Liver (tissue), 9 donors: ENCODE measurements around the gene TFPI. TPM values are rescaled to one million over a fixed set of nuclear protein-coding genes. Genes with fewer than 3 reads are reported as not detected.

Experiments used
- DNase-seq: peaks from one replicate; pipeline ENCODE4 v3.0.0-alpha.2; 2017; ENCODE audit warnings: low spot score
- H3K27ac ChIP-seq, 2 donors: one replicate each; pipeline ENCODE4 v1.7.0; 2013; ENCODE audit warnings: inconsistent platforms in 2 of 2, low read length in 2 of 2, control low read depth in 1 of 2, low read depth in 1 of 2, mild to moderate bottlenecking in 1 of 2
- H3K27me3 ChIP-seq, 4 donors: one replicate each; pipeline versions ENCODE4 v1.6.1 to v1.7.0; 2013; ENCODE audit warnings: low read length in 3 of 4, inconsistent platforms in 1 of 4, mild to moderate bottlenecking in 1 of 4, moderate library complexity in 1 of 4; ENCODE audit not compliant: control insufficient read depth in 4 of 4, insufficient read depth in 4 of 4
- H3K36me3 ChIP-seq, 4 donors: one replicate each; pipeline versions ENCODE4 v1.6.1 to v1.7.0; 2013; ENCODE audit warnings: low read length in 3 of 4, mild to moderate bottlenecking in 3 of 4, low read depth in 1 of 4, moderate library complexity in 1 of 4; ENCODE audit not compliant: control insufficient read depth in 4 of 4, insufficient read depth in 3 of 4
- H3K4me1 ChIP-seq, 4 donors: one replicate each; pipeline versions ENCODE4 v1.6.1 to v1.7.0; 2013; ENCODE audit warnings: low read length in 3 of 4, mild to moderate bottlenecking in 3 of 4, moderate library complexity in 1 of 4; ENCODE audit not compliant: control insufficient read depth in 4 of 4, insufficient read depth in 4 of 4
- H3K4me3 ChIP-seq, 3 donors: one replicate each; pipeline versions ENCODE4 v1.6.1 to v1.7.0; 2013; ENCODE audit warnings: low read length in 3 of 3, control low read depth in 1 of 3, low read depth in 1 of 3, mild to moderate bottlenecking in 1 of 3
- H3K9ac ChIP-seq, 2 donors: one replicate each; pipeline ENCODE4 v1.7.0; 2013; ENCODE audit warnings: low read length in 2 of 2, mild to moderate bottlenecking in 2 of 2, moderate library complexity in 2 of 2, control low read depth in 1 of 2, low read depth in 1 of 2
- H3K9me3 ChIP-seq, 4 donors: one replicate each; pipeline versions ENCODE4 v1.6.1 to v1.7.0; 2013; ENCODE audit warnings: low read length in 3 of 4; ENCODE audit not compliant: control insufficient read depth in 4 of 4
- ATF3 ChIP-seq: IDR thresholded peaks from 2 replicates; pipeline ENCODE4 v1.6.1; 2016; ENCODE audit warnings: antibody characterized with exemption
- CTCF ChIP-seq: fragments of 150-350 bp; IDR thresholded peaks from 2 replicates; pipeline ENCODE4 v1.5.1; 2017; ENCODE audit warnings: improper control_type of control experiment, low read depth, low read length; ENCODE audit not compliant: missing input control
- EGR1 ChIP-seq, 2 donors: IDR thresholded peaks; 2 replicates each; pipeline ENCODE4 v1.6.1; 2016 to 2018; ENCODE audit warnings: antibody characterized with exemption in 2 of 2, low read depth in 2 of 2
- FOXA1 ChIP-seq: IDR thresholded peaks from 2 replicates; pipeline ENCODE4 v1.6.1; 2016; ENCODE audit warnings: antibody characterized with exemption
- FOXA2 ChIP-seq: IDR thresholded peaks from 2 replicates; pipeline ENCODE4 v1.6.1; 2016; ENCODE audit warnings: antibody characterized with exemption
- GABPA ChIP-seq, 2 donors: IDR thresholded peaks in 1 of 2; conservative IDR thresholded peaks in 1 of 2; 2 replicates each; pipeline ENCODE4 v1.6.1; 2016; ENCODE audit warnings: antibody characterized with exemption in 2 of 2, mild to moderate bottlenecking in 1 of 2, moderate library complexity in 1 of 2
- HNF4A ChIP-seq, 2 donors: conservative IDR thresholded peaks; 2 replicates each; pipeline ENCODE4 v1.6.1; 2016; ENCODE audit warnings: antibody characterized with exemption in 2 of 2, mild to moderate bottlenecking in 2 of 2
- JUND ChIP-seq, 2 donors: IDR thresholded peaks; 2 replicates each; pipeline ENCODE4 v1.6.1; 2016; ENCODE audit warnings: antibody characterized with exemption in 2 of 2
- MAX ChIP-seq: IDR thresholded peaks from 2 replicates; pipeline ENCODE4 v1.6.1; 2016; ENCODE audit warnings: antibody characterized with exemption
- RAD21 ChIP-seq, 2 donors: IDR thresholded peaks; 2 replicates each; pipeline ENCODE4 v1.6.1; 2016; ENCODE audit warnings: antibody characterized with exemption in 2 of 2, mild to moderate bottlenecking in 2 of 2
- RXRA ChIP-seq, 2 donors: IDR thresholded peaks; 2 replicates each; pipeline ENCODE4 v1.6.1; 2017 to 2018; ENCODE audit warnings: antibody characterized with exemption in 2 of 2, mild to moderate bottlenecking in 1 of 2
- SP1 ChIP-seq: IDR thresholded peaks from 2 replicates; pipeline ENCODE4 v1.6.1; 2018; ENCODE audit warnings: antibody characterized with exemption, mild to moderate bottlenecking
- YY1 ChIP-seq: IDR thresholded peaks from 2 replicates; pipeline ENCODE4 v1.6.1; 2016; ENCODE audit warnings: antibody characterized with exemption, mild to moderate bottlenecking
- WGBS: extraction: QIAGEN DNeasy Blood & Tissue Kit; methylation state at CpG from one replicate; pipeline ENCODE4 v1.1.7; 2013; 5-methylcytosine and 5-hydroxymethylcytosine counted together
- polyA plus RNA-seq, 2 donors: library from polyadenylated mRNA; stranded (reverse) in 1 of 2; unstranded in 1 of 2; fragments of 200-250 nt in 1 of 2; fragments of >200 nt in 1 of 2; fragmentation: Nextera tagmentation in 1 of 2; extraction: Ambion mirVana in 1 of 2; gene quantifications; one replicate each; pipeline versions ENCODE4 v1.2.1 to v1.2.3, GENCODE V29; 2013 to 2015
- total RNA-seq, 2 donors: library from RNA; depleted of rRNA; stranded (reverse); fragments of >200 nt; gene quantifications; one replicate each; pipeline ENCODE4 v1.2.3, GENCODE V29; 2014
- TF ChIP-seq, protein P1 (sequence below): IDR thresholded peaks from 2 replicates; pipeline ENCODE4 v1.6.1; 2016; ENCODE audit warnings: antibody characterized with exemption, mild to moderate bottlenecking
- donor health status: healthy.
- donor health status: healthy.
- donor health status: healthy.
- donor health status: healthy.
- donor health status: healthy.

Gene TFPI
- total and polyA plus RNA-seq, 4 donors, result 55.8 to 211 (median 130) TPM

- Histone ChIP-seq H3K27me3 (no peaks in the 10 kb centered on the region), H3K36me3 (peaks cover 0 to 16% (median 14%) of the 10 kb centered on the region in 4 donors), H3K9ac (no peak overlapping the region), H3K9me3 (no peaks in the 10 kb centered on the region), H3K4me1 (peaks cover 0 to 12% (median 5%) of the 10 kb centered on the region in 4 donors), H3K27ac (no peak overlapping the region), H3K4me3 (no peak overlapping the region)
- no peak for DNase-seq
- WGBS, result 10% methylated on average over 2 of the region's 2 CpGs
- no peak for TF ChIP-seq EGR1 (IDR thresholded peaks at IDR 0.05; ENCODE audit: low read depth in 2 of 2)
- TF ChIP-seq MAX, result no peak
- no peak for TF ChIP-seq RXRA (IDR thresholded peaks at IDR 0.05)
- TF ChIP-seq SP1, result no peak
- peak; percentile 97 to 99 for TF ChIP-seq RAD21 (IDR thresholded peaks at IDR 0.05)
- no peak for TF ChIP-seq FOXA2
- TF ChIP-seq, protein P1, sequence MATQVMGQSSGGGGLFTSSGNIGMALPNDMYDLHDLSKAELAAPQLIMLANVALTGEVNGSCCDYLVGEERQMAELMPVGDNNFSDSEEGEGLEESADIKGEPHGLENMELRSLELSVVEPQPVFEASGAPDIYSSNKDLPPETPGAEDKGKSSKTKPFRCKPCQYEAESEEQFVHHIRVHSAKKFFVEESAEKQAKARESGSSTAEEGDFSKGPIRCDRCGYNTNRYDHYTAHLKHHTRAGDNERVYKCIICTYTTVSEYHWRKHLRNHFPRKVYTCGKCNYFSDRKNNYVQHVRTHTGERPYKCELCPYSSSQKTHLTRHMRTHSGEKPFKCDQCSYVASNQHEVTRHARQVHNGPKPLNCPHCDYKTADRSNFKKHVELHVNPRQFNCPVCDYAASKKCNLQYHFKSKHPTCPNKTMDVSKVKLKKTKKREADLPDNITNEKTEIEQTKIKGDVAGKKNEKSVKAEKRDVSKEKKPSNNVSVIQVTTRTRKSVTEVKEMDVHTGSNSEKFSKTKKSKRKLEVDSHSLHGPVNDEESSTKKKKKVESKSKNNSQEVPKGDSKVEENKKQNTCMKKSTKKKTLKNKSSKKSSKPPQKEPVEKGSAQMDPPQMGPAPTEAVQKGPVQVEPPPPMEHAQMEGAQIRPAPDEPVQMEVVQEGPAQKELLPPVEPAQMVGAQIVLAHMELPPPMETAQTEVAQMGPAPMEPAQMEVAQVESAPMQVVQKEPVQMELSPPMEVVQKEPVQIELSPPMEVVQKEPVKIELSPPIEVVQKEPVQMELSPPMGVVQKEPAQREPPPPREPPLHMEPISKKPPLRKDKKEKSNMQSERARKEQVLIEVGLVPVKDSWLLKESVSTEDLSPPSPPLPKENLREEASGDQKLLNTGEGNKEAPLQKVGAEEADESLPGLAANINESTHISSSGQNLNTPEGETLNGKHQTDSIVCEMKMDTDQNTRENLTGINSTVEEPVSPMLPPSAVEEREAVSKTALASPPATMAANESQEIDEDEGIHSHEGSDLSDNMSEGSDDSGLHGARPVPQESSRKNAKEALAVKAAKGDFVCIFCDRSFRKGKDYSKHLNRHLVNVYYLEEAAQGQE, result no peak
- no peak for TF ChIP-seq FOXA1
- no peak for TF ChIP-seq GABPA (IDR thresholded peaks at IDR 0.05 in 1 of 2, conservative IDR thresholded peaks at IDR 0.05 in 1 of 2)
- TF ChIP-seq CTCF, result peak; percentile 87
- no peak for TF ChIP-seq JUND (IDR thresholded peaks at IDR 0.05)
- no peak for TF ChIP-seq YY1
- no peak for TF ChIP-seq HNF4A (conservative IDR thresholded peaks at IDR 0.05)
- TF ChIP-seq ATF3, result no peak
Observed at GRCh38 chr2:187499941-187500532, 54.2 kb downstream of the TFPI start.

- H3K36me3 ChIP-seq, result peaks cover 0 to 31% (median 19%) of the 10 kb centered on the region in 4 donors
- 30% methylated on average over 1 of the region's 1 CpG for WGBS
- no peaks in the 10 kb centered on the region for H3K27me3 ChIP-seq
- peaks cover 0 to 9% (median 5%) of the 10 kb centered on the region in 4 donors for H3K4me1 ChIP-seq
- no peak overlapping the region for H3K4me3 ChIP-seq
- no peak for DNase-seq
- TF ChIP-seq CTCF, result peak; percentile 29
- TF ChIP-seq EGR1 (IDR thresholded peaks at IDR 0.05; ENCODE audit: low read depth in 2 of 2), result no peak
- peak; percentile 58 to 66 for TF ChIP-seq RAD21 (IDR thresholded peaks at IDR 0.05)
- TF ChIP-seq HNF4A (conservative IDR thresholded peaks at IDR 0.05), result no peak
- H3K9ac ChIP-seq, result no peak overlapping the region
- no peaks in the 10 kb centered on the region for H3K9me3 ChIP-seq
- no peak overlapping the region for H3K27ac ChIP-seq
Observed at GRCh38 chr2:187497858-187498463, 56.3 kb downstream of the TFPI start.
